Liver (tissue), 9 donors: ENCODE measurements around the gene TEK. TPM values are rescaled to one million over a fixed set of nuclear protein-coding genes. Genes with fewer than 3 reads are reported as not detected.

Source experiments
- DNase-seq: peaks from one replicate; pipeline ENCODE4 v3.0.0-alpha.2; 2017; ENCODE audit warnings: low spot score
- H3K27ac ChIP-seq, 2 donors: one replicate each; pipeline ENCODE4 v1.7.0; 2013; ENCODE audit warnings: inconsistent platforms in 2 of 2, low read length in 2 of 2, control low read depth in 1 of 2, low read depth in 1 of 2, mild to moderate bottlenecking in 1 of 2
- H3K27me3 ChIP-seq, 4 donors: one replicate each; pipeline versions ENCODE4 v1.6.1 to v1.7.0; 2013; ENCODE audit warnings: low read length in 3 of 4, inconsistent platforms in 1 of 4, mild to moderate bottlenecking in 1 of 4, moderate library complexity in 1 of 4; ENCODE audit not compliant: control insufficient read depth in 4 of 4, insufficient read depth in 4 of 4
- H3K36me3 ChIP-seq, 4 donors: one replicate each; pipeline versions ENCODE4 v1.6.1 to v1.7.0; 2013; ENCODE audit warnings: low read length in 3 of 4, mild to moderate bottlenecking in 3 of 4, low read depth in 1 of 4, moderate library complexity in 1 of 4; ENCODE audit not compliant: control insufficient read depth in 4 of 4, insufficient read depth in 3 of 4
- H3K4me1 ChIP-seq, 4 donors: one replicate each; pipeline versions ENCODE4 v1.6.1 to v1.7.0; 2013; ENCODE audit warnings: low read length in 3 of 4, mild to moderate bottlenecking in 3 of 4, moderate library complexity in 1 of 4; ENCODE audit not compliant: control insufficient read depth in 4 of 4, insufficient read depth in 4 of 4
- H3K4me3 ChIP-seq, 3 donors: one replicate each; pipeline versions ENCODE4 v1.6.1 to v1.7.0; 2013; ENCODE audit warnings: low read length in 3 of 3, control low read depth in 1 of 3, low read depth in 1 of 3, mild to moderate bottlenecking in 1 of 3
- H3K9ac ChIP-seq, 2 donors: one replicate each; pipeline ENCODE4 v1.7.0; 2013; ENCODE audit warnings: low read length in 2 of 2, mild to moderate bottlenecking in 2 of 2, moderate library complexity in 2 of 2, control low read depth in 1 of 2, low read depth in 1 of 2
- H3K9me3 ChIP-seq, 4 donors: one replicate each; pipeline versions ENCODE4 v1.6.1 to v1.7.0; 2013; ENCODE audit warnings: low read length in 3 of 4; ENCODE audit not compliant: control insufficient read depth in 4 of 4
- ATF3 ChIP-seq: IDR thresholded peaks from 2 replicates; pipeline ENCODE4 v1.6.1; 2016; ENCODE audit warnings: antibody characterized with exemption
- EGR1 ChIP-seq, 2 donors: IDR thresholded peaks; 2 replicates each; pipeline ENCODE4 v1.6.1; 2016 to 2018; ENCODE audit warnings: antibody characterized with exemption in 2 of 2, low read depth in 2 of 2
- FOXA1 ChIP-seq: IDR thresholded peaks from 2 replicates; pipeline ENCODE4 v1.6.1; 2016; ENCODE audit warnings: antibody characterized with exemption
- FOXA2 ChIP-seq: IDR thresholded peaks from 2 replicates; pipeline ENCODE4 v1.6.1; 2016; ENCODE audit warnings: antibody characterized with exemption
- GABPA ChIP-seq, 2 donors: IDR thresholded peaks in 1 of 2; conservative IDR thresholded peaks in 1 of 2; 2 replicates each; pipeline ENCODE4 v1.6.1; 2016; ENCODE audit warnings: antibody characterized with exemption in 2 of 2, mild to moderate bottlenecking in 1 of 2, moderate library complexity in 1 of 2
- HNF4A ChIP-seq, 2 donors: conservative IDR thresholded peaks; 2 replicates each; pipeline ENCODE4 v1.6.1; 2016; ENCODE audit warnings: antibody characterized with exemption in 2 of 2, mild to moderate bottlenecking in 2 of 2
- HNF4G ChIP-seq: IDR thresholded peaks from 2 replicates; pipeline ENCODE4 v1.6.1; 2016; ENCODE audit warnings: antibody characterized with exemption
- JUND ChIP-seq, 2 donors: IDR thresholded peaks; 2 replicates each; pipeline ENCODE4 v1.6.1; 2016; ENCODE audit warnings: antibody characterized with exemption in 2 of 2
- MAX ChIP-seq: IDR thresholded peaks from 2 replicates; pipeline ENCODE4 v1.6.1; 2016; ENCODE audit warnings: antibody characterized with exemption
- NR2F2 ChIP-seq: IDR thresholded peaks from 2 replicates; pipeline ENCODE4 v1.6.1; 2016; ENCODE audit warnings: antibody characterized with exemption
- RAD21 ChIP-seq, 2 donors: IDR thresholded peaks; 2 replicates each; pipeline ENCODE4 v1.6.1; 2016; ENCODE audit warnings: antibody characterized with exemption in 2 of 2, mild to moderate bottlenecking in 2 of 2
- RXRA ChIP-seq, 2 donors: IDR thresholded peaks; 2 replicates each; pipeline ENCODE4 v1.6.1; 2017 to 2018; ENCODE audit warnings: antibody characterized with exemption in 2 of 2, mild to moderate bottlenecking in 1 of 2
- SP1 ChIP-seq: IDR thresholded peaks from 2 replicates; pipeline ENCODE4 v1.6.1; 2018; ENCODE audit warnings: antibody characterized with exemption, mild to moderate bottlenecking
- TAF1 ChIP-seq: conservative IDR thresholded peaks from 2 replicates; pipeline ENCODE4 v1.6.1; 2016; ENCODE audit warnings: antibody characterized with exemption, mild to moderate bottlenecking
- YY1 ChIP-seq: IDR thresholded peaks from 2 replicates; pipeline ENCODE4 v1.6.1; 2016; ENCODE audit warnings: antibody characterized with exemption, mild to moderate bottlenecking
- ZBTB33 ChIP-seq: IDR thresholded peaks from 2 replicates; pipeline ENCODE4 v1.6.1; 2016; ENCODE audit warnings: antibody characterized with exemption
- WGBS: extraction: QIAGEN DNeasy Blood & Tissue Kit; methylation state at CpG from one replicate; pipeline ENCODE4 v1.1.7; 2013; 5-methylcytosine and 5-hydroxymethylcytosine counted together
- polyA plus RNA-seq, 2 donors: library from polyadenylated mRNA; stranded (reverse) in 1 of 2; unstranded in 1 of 2; fragments of 200-250 nt in 1 of 2; fragments of >200 nt in 1 of 2; fragmentation: Nextera tagmentation in 1 of 2; extraction: Ambion mirVana in 1 of 2; gene quantifications; one replicate each; pipeline versions ENCODE4 v1.2.1 to v1.2.3, GENCODE V29; 2013 to 2015
- total RNA-seq, 2 donors: library from RNA; depleted of rRNA; stranded (reverse); fragments of >200 nt; gene quantifications; one replicate each; pipeline ENCODE4 v1.2.3, GENCODE V29; 2014
- TF ChIP-seq, protein P1 (sequence below): IDR thresholded peaks from 2 replicates; pipeline ENCODE4 v1.6.1; 2016; ENCODE audit warnings: antibody characterized with exemption, mild to moderate bottlenecking
- TF ChIP-seq, protein P2 (sequence below): fragments of 150-350 bp; IDR thresholded peaks from 2 replicates; pipeline ENCODE4 v1.5.1; 2017; ENCODE audit warnings: improper control_type of control experiment, low read depth, low read length; ENCODE audit not compliant: missing input control
- donor health status: healthy.
- donor health status: healthy.
- donor health status: healthy.
- donor health status: healthy.
- donor health status: healthy.

Gene TEK
- total and polyA plus RNA-seq, 4 donors = 2.9 to 13.8 (median 8.4) TPM

GRCh38 chr9:27168951-27169350 lies 59.9 kb downstream of the TEK start:
- Histone ChIP-seq H3K27ac (no peak overlapping the region), H3K36me3 (peaks cover 0 to 4% (median 0%) of the 10 kb centered on the region in 4 donors), H3K4me3 (no peak overlapping the region), H3K4me1 (no peaks in the 10 kb centered on the region), H3K9ac (no peak overlapping the region), H3K27me3 (no peaks in the 10 kb centered on the region), H3K9me3 (peaks cover 0 to 3% (median under 1%) of the 10 kb centered on the region in 4 donors)
- TF ChIP-seq GABPA (IDR thresholded peaks at IDR 0.05 in 1 of 2, conservative IDR thresholded peaks at IDR 0.05 in 1 of 2) (no peak), FOXA1 (no peak), ATF3 (no peak), EGR1 (IDR thresholded peaks at IDR 0.05; ENCODE audit: low read depth in 2 of 2) (no peak), HNF4A (conservative IDR thresholded peaks at IDR 0.05) (no peak), HNF4G (no peak), TAF1 (no peak), RXRA (IDR thresholded peaks at IDR 0.05) (no peak), YY1 (no peak), MAX (no peak)
- TF ChIP-seq, protein P1, sequence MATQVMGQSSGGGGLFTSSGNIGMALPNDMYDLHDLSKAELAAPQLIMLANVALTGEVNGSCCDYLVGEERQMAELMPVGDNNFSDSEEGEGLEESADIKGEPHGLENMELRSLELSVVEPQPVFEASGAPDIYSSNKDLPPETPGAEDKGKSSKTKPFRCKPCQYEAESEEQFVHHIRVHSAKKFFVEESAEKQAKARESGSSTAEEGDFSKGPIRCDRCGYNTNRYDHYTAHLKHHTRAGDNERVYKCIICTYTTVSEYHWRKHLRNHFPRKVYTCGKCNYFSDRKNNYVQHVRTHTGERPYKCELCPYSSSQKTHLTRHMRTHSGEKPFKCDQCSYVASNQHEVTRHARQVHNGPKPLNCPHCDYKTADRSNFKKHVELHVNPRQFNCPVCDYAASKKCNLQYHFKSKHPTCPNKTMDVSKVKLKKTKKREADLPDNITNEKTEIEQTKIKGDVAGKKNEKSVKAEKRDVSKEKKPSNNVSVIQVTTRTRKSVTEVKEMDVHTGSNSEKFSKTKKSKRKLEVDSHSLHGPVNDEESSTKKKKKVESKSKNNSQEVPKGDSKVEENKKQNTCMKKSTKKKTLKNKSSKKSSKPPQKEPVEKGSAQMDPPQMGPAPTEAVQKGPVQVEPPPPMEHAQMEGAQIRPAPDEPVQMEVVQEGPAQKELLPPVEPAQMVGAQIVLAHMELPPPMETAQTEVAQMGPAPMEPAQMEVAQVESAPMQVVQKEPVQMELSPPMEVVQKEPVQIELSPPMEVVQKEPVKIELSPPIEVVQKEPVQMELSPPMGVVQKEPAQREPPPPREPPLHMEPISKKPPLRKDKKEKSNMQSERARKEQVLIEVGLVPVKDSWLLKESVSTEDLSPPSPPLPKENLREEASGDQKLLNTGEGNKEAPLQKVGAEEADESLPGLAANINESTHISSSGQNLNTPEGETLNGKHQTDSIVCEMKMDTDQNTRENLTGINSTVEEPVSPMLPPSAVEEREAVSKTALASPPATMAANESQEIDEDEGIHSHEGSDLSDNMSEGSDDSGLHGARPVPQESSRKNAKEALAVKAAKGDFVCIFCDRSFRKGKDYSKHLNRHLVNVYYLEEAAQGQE = no peak
- no peak for DNase-seq
- 82% methylated on average over 3 of the region's 3 CpGs for WGBS

DNA sequence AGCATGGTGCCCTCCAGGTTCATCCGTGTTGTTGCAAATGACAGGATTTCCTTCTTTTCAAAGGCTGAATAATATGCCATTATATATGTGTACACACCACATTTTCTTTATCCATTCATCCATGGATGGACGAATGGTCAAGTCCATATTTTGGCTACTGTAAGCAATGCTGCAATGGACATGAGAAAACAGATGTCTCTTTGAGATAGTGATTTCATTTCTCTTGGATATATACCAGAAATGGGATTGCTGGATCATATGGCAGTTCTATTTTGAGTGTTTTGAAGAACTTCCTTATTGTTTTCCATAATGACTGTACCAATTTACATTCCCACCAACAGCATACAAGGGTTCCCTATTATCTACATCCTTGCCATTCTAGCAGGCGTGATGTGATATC lies 67.9 kb downstream of the TEK start:
- Histone ChIP-seq H3K9ac (no peak overlapping the region), H3K9me3 (peaks cover 0 to 3% (median 0%) of the 10 kb centered on the region in 4 donors), H3K4me1 (no peaks in the 10 kb centered on the region), H3K27ac (no peak overlapping the region), H3K36me3 (no peaks in the 10 kb centered on the region), H3K27me3 (peaks cover 0 to 3% (median 0%) of the 10 kb centered on the region in 4 donors), H3K4me3 (no peak overlapping the region)
- 72% methylated on average over 3 of the region's 3 CpGs for WGBS
- no peak for DNase-seq
- no peak for TF ChIP-seq FOXA2
- TF ChIP-seq TAF1 = no peak
- no peak for TF ChIP-seq HNF4A (conservative IDR thresholded peaks at IDR 0.05)
- no peak for TF ChIP-seq JUND (IDR thresholded peaks at IDR 0.05)
- TF ChIP-seq, protein P2, sequence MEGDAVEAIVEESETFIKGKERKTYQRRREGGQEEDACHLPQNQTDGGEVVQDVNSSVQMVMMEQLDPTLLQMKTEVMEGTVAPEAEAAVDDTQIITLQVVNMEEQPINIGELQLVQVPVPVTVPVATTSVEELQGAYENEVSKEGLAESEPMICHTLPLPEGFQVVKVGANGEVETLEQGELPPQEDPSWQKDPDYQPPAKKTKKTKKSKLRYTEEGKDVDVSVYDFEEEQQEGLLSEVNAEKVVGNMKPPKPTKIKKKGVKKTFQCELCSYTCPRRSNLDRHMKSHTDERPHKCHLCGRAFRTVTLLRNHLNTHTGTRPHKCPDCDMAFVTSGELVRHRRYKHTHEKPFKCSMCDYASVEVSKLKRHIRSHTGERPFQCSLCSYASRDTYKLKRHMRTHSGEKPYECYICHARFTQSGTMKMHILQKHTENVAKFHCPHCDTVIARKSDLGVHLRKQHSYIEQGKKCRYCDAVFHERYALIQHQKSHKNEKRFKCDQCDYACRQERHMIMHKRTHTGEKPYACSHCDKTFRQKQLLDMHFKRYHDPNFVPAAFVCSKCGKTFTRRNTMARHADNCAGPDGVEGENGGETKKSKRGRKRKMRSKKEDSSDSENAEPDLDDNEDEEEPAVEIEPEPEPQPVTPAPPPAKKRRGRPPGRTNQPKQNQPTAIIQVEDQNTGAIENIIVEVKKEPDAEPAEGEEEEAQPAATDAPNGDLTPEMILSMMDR = no peak
- no peak for TF ChIP-seq MAX
- no peak for TF ChIP-seq EGR1 (IDR thresholded peaks at IDR 0.05; ENCODE audit: low read depth in 2 of 2)
- no peak for TF ChIP-seq ATF3
- no peak for TF ChIP-seq RXRA (IDR thresholded peaks at IDR 0.05)
- no peak for TF ChIP-seq HNF4G
- TF ChIP-seq ZBTB33 = no peak
- no peak for TF ChIP-seq GABPA (IDR thresholded peaks at IDR 0.05 in 1 of 2, conservative IDR thresholded peaks at IDR 0.05 in 1 of 2)
- TF ChIP-seq, protein P1 = no peak
- TF ChIP-seq SP1 = no peak
- no peak for TF ChIP-seq NR2F2
- TF ChIP-seq FOXA1 = no peak
- no peak for TF ChIP-seq RAD21 (IDR thresholded peaks at IDR 0.05)
- TF ChIP-seq YY1 = no peak
